ENCODE data around the gene TFDP2. TPM values are rescaled to one million over a fixed set of nuclear protein-coding genes. Genes with fewer than 3 reads are reported as not detected.

TFDP2 gene
- total RNA-seq, 6 donors from 2014 or later, result 25.1 to 48.5 (median 30.8) TPM

DNA sequence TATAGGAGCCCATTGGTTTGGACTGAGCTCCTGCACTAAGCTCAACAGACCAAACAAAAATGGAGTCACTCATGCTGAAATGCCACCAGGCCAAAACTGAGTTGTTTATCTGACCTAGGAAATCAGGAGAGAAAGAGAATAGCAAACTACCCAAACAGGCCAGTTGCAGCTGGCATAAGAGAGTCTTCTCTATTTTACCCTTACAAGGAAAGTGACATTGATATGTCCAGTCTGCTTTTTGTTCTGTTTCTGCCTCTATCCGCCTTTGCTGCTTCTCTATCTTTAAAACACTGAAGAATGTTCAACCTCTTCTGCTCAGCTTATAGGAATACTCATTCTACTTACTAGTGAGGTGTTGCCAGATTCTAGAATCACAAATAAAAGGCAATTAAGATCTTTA is 177.8 kb downstream of the TFDP2 start:
- H3K27me3 ChIP-seq, result no peaks in the 10 kb centered on the region
- H3K27ac ChIP-seq, result no peak overlapping the region
- ATAC-seq (ENCODE audit: low FRiP score in 2 of 2) (no peak), DNase-seq (no peak)
- WGBS, 2 donors, result 85 to 92% methylated on average over 1 of the region's 1 CpG
- no peak overlapping the region for H3K4me3 ChIP-seq
- no peaks in the 10 kb centered on the region for H3K9me3 ChIP-seq
- H3K36me3 ChIP-seq, result peaks cover 0 to 3% (median 0%) of the 10 kb centered on the region in 4 donors
- H3K4me1 ChIP-seq, result no peaks in the 10 kb centered on the region
- no peak for TF ChIP-seq EP300 (IDR thresholded peaks at IDR 0.05)
- TF ChIP-seq POLR2A (IDR thresholded peaks at IDR 0.05), result no peak
- no peak for TF ChIP-seq POLR2AphosphoS5 (IDR thresholded peaks at IDR 0.05)
- no peak for TF ChIP-seq CTCF (IDR thresholded peaks at IDR 0.05)

- Histone ChIP-seq H3K4me3 (no peak overlapping the region), H3K36me3 (no peaks in the 10 kb centered on the region), H3K27me3 (no peaks in the 10 kb centered on the region), H3K27ac (no peak overlapping the region), H3K4me1 (no peaks in the 10 kb centered on the region), H3K9me3 (no peaks in the 10 kb centered on the region)
- ATAC-seq (ENCODE audit: low FRiP score in 2 of 2) (no peak), DNase-seq (no peak)
- WGBS, 2 donors, result 83 to 86% methylated on average over 6 of the region's 6 CpGs
- TF ChIP-seq CTCF (IDR thresholded peaks at IDR 0.05), result no peak
- no peak for TF ChIP-seq POLR2AphosphoS5 (IDR thresholded peaks at IDR 0.05)
- no peak for TF ChIP-seq POLR2A (IDR thresholded peaks at IDR 0.05)
- TF ChIP-seq EP300 (IDR thresholded peaks at IDR 0.05), result no peak
Observed at GRCh38 chr3:141969711-141970110, 179.6 kb downstream of the TFDP2 start.

- H3K27ac ChIP-seq, result no peak overlapping the region
- DNase-seq (no peak), ATAC-seq (ENCODE audit: low FRiP score in 2 of 2) (no peak)
- WGBS, 2 donors, result 84 to 88% methylated on average over 1 of the region's 1 CpG
- H3K4me3 ChIP-seq, result no peak overlapping the region
- H3K27me3 ChIP-seq, result no peaks in the 10 kb centered on the region
- TF ChIP-seq POLR2A (IDR thresholded peaks at IDR 0.05) (no peak), POLR2AphosphoS5 (IDR thresholded peaks at IDR 0.05) (no peak), CTCF (IDR thresholded peaks at IDR 0.05) (no peak), EP300 (IDR thresholded peaks at IDR 0.05) (no peak)
- no peaks in the 10 kb centered on the region for H3K4me1 ChIP-seq
- no peaks in the 10 kb centered on the region for H3K9me3 ChIP-seq
- peaks cover 0 to 7% (median 2%) of the 10 kb centered on the region in 4 donors for H3K36me3 ChIP-seq
Observed at GRCh38 chr3:141965471-141965870, 183.9 kb downstream of the TFDP2 start.

GRCh38 chr3:141963301-141963700 is 186.0 kb downstream of the TFDP2 start:
- TF ChIP-seq POLR2A (IDR thresholded peaks at IDR 0.05) (no peak), EP300 (IDR thresholded peaks at IDR 0.05) (no peak), CTCF (IDR thresholded peaks at IDR 0.05) (no peak), POLR2AphosphoS5 (IDR thresholded peaks at IDR 0.05) (no peak)
- ATAC-seq (ENCODE audit: low FRiP score in 2 of 2) (no peak), DNase-seq (no peak)
- no peak overlapping the region for H3K27ac ChIP-seq
- H3K36me3 ChIP-seq, result peaks cover 0 to 18% (median 3%) of the 10 kb centered on the region in 4 donors
- H3K4me3 ChIP-seq, result no peak overlapping the region
- no peaks in the 10 kb centered on the region for H3K4me1 ChIP-seq
- H3K9me3 ChIP-seq, result no peaks in the 10 kb centered on the region
- 95% methylated on average over 3 to 4 of the region's 4 CpGs for WGBS, 2 donors
- H3K27me3 ChIP-seq, result no peaks in the 10 kb centered on the region

GRCh38 chr3:141960731-141961130 is 188.6 kb downstream of the TFDP2 start:
- DNase-seq (no peak), ATAC-seq (ENCODE audit: low FRiP score in 2 of 2) (peak in 1 of 2 donors; percentile 77)
- Histone ChIP-seq H3K27ac (peak overlapping the region in 2 of 4 donors; percentile 8 to 21), H3K36me3 (peaks cover 0 to 29% (median 5%) of the 10 kb centered on the region in 4 donors), H3K4me3 (no peak overlapping the region), H3K4me1 (no peaks in the 10 kb centered on the region), H3K27me3 (no peaks in the 10 kb centered on the region), H3K9me3 (no peaks in the 10 kb centered on the region)
- TF ChIP-seq EP300 (IDR thresholded peaks at IDR 0.05) (no peak), POLR2AphosphoS5 (IDR thresholded peaks at IDR 0.05) (no peak), POLR2A (IDR thresholded peaks at IDR 0.05) (no peak)
- WGBS, 2 donors, result 72 to 83% methylated on average over 3 of the region's 3 CpGs
